Activated T-helper 1 cell treated with Interleukin-2 at 50 U/mL for 16 hours (primary cell): ENCODE data around the gene FILIP1L.

Experiments
- DNase-seq: peaks from one replicate; pipeline ENCODE4 v3.0.0-alpha.2; 2020; ENCODE audit warnings: low read depth

Gene FILIP1L

DNA sequence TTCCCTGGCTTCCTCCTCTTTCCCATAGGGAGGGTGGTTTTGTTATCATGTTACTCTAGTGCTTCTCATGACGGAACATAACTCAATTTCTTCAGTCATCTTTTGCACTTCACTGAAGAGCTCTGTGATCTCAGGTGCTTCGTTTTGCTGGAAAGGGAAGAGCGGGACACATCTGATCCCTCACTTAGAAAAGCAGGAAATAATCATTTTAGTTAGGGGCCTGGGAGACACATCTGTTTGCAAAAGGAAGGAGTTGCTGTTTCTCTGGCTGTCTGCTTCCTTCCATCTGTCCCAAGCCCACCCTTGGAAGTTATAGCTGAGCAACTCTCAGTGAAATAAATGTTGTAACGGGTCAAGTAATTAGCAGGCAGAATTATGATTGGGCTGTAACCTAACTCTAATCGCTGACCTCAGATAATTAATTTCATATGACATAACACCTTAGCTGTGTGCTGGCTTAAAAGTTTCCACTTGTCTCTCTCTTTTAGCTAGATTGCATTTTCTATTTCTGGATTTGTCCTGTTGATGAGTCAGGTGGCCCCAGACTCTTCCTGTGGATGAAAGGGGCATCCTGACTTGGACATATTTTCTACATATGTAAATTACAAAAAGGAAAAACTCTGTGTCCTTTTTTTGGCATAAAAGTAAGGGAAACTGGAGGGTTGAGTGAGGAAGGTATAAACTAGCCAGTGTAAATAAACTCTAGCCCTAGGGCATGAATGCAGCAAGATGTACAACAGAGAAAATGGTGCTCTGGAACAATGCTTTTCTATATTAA is 11.0 kb upstream of the FILIP1L start:
- DNase-seq: no peak

DNA sequence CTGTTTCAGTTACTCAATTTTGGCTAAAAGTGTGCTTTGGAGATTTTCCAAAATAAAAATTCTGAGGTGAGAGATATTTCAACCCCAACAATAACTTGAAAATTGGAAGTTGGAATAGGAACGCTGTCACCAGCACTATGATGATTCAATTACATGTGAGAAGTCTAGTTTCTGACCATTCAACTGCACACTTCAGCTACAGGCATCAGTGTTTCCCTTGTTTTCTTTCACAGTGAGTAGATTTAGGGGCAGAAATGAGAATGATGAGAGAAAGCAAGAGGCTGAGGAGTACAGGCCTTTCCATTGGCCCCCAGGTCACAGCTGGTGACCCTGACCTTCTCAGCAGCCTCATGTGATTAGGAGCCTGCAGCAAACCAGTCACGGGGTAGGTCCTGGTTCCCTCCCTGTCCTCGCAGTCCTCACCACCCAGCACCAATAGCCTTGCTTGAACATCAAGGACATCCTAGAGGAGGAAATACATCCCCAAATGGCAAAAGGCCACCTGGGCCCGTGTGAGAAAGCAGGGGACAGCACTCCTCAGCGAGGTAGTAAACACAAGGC is 10.0 kb upstream of the FILIP1L start:
- DNase-seq: no peak

DNA sequence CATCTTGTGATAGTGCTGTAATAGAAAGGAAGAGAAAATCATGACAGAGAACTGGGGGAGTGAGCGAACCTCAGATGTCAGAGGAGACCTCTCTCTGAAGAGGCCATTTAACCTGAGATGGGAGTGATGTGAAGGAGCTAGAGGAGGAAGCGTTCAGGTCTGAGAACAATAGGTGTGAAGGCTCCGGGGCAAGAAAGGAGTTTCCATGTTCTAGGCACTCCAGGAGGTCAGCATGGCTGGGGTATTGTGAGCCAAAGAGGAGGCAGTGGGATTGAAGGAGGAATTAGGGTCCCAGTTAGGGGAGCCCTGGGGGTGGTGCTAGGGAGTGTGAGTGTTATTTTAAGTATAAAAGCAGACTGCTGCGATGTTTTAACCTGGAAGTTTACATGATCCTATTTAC is 8.8 kb upstream of the FILIP1L start:
- no peak for DNase-seq

- DNase-seq: no peak
Measured at GRCh38 chr3:100122321-100122720, 8.0 kb upstream of the FILIP1L start.

- no peak for DNase-seq
Measured at GRCh38 chr3:100120693-100121092, 6.4 kb upstream of the FILIP1L start.

GRCh38 chr3:100120012-100120411 is 5.7 kb upstream of the FILIP1L start:
- DNase-seq: no peak

DNA sequence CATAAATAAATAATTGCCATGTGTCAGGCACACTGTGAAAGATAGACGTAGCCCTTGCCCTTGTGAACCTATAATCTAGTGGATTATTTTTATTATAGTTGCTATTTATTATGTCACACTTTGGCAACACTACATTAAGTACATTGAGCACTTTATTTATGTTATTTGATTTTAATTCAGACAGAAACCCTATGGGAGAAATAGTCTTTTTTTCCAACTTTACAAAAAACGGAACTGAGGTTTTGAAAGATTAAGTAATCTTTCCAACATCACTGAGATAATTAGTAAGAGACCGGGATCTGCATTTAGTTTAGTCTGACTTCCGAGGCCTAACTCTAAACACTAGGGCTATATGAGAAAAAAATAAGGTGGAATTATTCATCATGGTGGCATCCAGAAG is 2.8 kb upstream of the FILIP1L start:
- no peak for DNase-seq

- no peak for DNase-seq
Measured at GRCh38 chr3:100113723-100114412, 433 bp downstream of the FILIP1L start.

DNA sequence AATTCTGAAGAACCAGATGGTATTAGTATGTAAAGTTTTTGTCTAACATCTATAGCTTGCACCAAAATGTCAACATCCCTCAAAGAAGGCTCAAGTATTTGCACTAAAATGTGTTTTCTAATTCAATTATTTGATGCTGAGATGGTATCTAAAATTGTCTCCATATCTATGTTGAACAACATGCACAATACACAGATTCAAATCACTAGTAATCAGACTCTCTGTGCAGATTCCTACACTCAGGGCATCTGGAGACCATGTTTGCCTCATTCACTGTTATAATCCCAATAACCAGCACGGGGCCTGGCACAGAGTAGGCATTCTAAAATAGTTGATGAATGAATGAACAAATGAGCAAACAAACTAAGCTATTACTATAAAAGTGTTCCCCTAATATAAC is 2.6 kb downstream of the FILIP1L start:
- no peak for DNase-seq

- DNase-seq: no peak
Measured at GRCh38 chr3:100110162-100110561, 4.1 kb downstream of the FILIP1L start.

- no peak for DNase-seq
Measured at GRCh38 chr3:100108464-100109079, 5.7 kb downstream of the FILIP1L start.

GRCh38 chr3:100107221-100107814 is 7.0 kb downstream of the FILIP1L start:
- no peak for DNase-seq

- DNase-seq: no peak
Measured at GRCh38 chr3:100106531-100107141, 7.7 kb downstream of the FILIP1L start.

- no peak for DNase-seq
Measured at GRCh38 chr3:100106094-100106493, 8.2 kb downstream of the FILIP1L start.

GRCh38 chr3:100105501-100105900 is 8.8 kb downstream of the FILIP1L start:
- no peak for DNase-seq

GRCh38 chr3:100104817-100105413 is 9.4 kb downstream of the FILIP1L start:
- DNase-seq: no peak

- no peak for DNase-seq
Measured at GRCh38 chr3:100104442-100104798, 9.9 kb downstream of the FILIP1L start.

- DNase-seq: no peak
Measured at GRCh38 chr3:100103558-100104441, 10.5 kb downstream of the FILIP1L start.

- DNase-seq: no peak
Measured at GRCh38 chr3:100102757-100103156, 11.5 kb downstream of the FILIP1L start.

DNA sequence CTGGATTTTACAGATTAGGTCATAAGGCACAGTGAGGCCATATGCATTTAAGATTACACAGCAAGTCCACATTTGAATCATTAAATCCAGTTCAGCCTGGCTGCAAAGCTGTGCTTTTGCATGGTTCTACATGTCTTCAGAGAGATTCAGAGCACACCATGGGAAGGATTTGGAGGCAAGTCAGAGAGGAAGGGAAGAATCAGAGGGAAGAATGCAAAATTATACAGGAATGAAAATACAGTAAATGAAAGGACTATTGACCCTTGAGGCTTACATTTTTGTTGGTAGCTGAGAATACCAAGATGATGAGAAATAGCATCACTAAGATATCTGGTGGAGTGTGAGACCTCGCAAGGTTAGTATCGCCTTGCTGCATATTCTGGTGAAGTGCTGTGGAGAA is 13.9 kb downstream of the FILIP1L start:
- DNase-seq: no peak

DNA sequence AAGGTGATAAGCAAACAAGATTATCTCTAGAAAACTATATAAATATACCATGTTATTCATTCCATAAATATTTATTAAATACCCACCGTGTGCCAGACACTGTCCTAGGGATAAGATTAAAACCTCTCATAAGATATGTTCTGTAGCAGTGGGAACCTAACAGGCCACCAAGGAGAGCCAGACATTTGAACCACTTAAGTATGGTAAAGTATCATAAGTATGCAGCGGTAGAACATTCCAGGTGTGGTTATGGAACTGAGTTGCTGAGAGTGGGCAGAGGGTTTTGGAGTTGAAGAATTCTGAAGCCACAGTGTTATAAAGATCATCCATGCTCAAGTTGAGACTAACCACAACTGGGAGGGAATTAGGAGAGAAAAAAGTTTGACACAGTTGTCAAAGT is 14.7 kb downstream of the FILIP1L start:
- DNase-seq: no peak
